CD14-positive monocyte (primary cell): ENCODE results near the gene WT1. TPM values are rescaled to one million over a fixed set of nuclear protein-coding genes. Genes with fewer than 3 reads are reported as not detected.

Experiments used
- DNase-seq, 3 donors: peaks; one replicate each; pipeline ENCODE4 v3.0.0-alpha.2; 2011 to 2022
- H2AFZ ChIP-seq: 2 replicates; pipeline ENCODE4 v1.6.0; 2012; ENCODE audit warnings: mild to moderate bottlenecking, low read depth, low read length, inconsistent platforms; ENCODE audit not compliant: insufficient read depth, poor library complexity, severe bottlenecking
- H3K27ac ChIP-seq, 2 donors: 1 replicate in 1 of 2; 2 replicates in 1 of 2; pipeline ENCODE4 v1.5.1; 2012 to 2013; ENCODE audit warnings: low read length in 2 of 2, control low read depth in 1 of 2, inconsistent platforms in 1 of 2, low read depth in 1 of 2, mild to moderate bottlenecking in 1 of 2
- H3K27me3 ChIP-seq, 2 donors: one replicate each; pipeline versions ENCODE4 v1.6.0 to v1.6.1; 2011 to 2013; ENCODE audit warnings: low read length in 2 of 2; ENCODE audit not compliant: control insufficient read depth in 2 of 2, insufficient read depth in 2 of 2
- H3K36me3 ChIP-seq, 2 donors: replicated peaks in 1 of 2; 1 replicate in 1 of 2; 2 replicates in 1 of 2; pipeline versions ENCODE4 v1.5.1 to v1.6.1; 2012 to 2013; ENCODE audit warnings: low read length in 2 of 2, control low read depth in 1 of 2, inconsistent platforms in 1 of 2, mild to moderate bottlenecking in 1 of 2; ENCODE audit not compliant: insufficient read depth in 2 of 2, control insufficient read depth in 1 of 2
- H3K4me1 ChIP-seq, 2 donors: 1 replicate in 1 of 2; 2 replicates in 1 of 2; pipeline versions ENCODE4 v1.5.1 to v1.6.1; 2012 to 2013; ENCODE audit warnings: low read length in 2 of 2, control low read depth in 1 of 2, inconsistent platforms in 1 of 2, mild to moderate bottlenecking in 1 of 2, moderate library complexity in 1 of 2; ENCODE audit not compliant: insufficient read depth in 2 of 2, control insufficient read depth in 1 of 2
- H3K4me2 ChIP-seq: replicated peaks from 2 replicates; pipeline ENCODE3; 2012; ENCODE audit warnings: low read length, moderate library complexity, mild to moderate bottlenecking; ENCODE audit not compliant: poor library complexity, severe bottlenecking; ENCODE audit errors: extremely low read depth
- H3K4me3 ChIP-seq, 3 experiments: fragments of 200-600 bp in 1 of 3; sonication (generic) in 1 of 3; replicated peaks in 1 of 3; 1 replicate in 2 of 3; 2 replicates in 1 of 3; pipeline ENCODE4 v1.5.1; 2011 to 2013; ENCODE audit warnings: low read length in 3 of 3, mild to moderate bottlenecking in 3 of 3, control low read depth in 2 of 3, low read depth in 2 of 3, inconsistent platforms in 1 of 3, moderate library complexity in 1 of 3
- H3K79me2 ChIP-seq: 2 replicates; pipeline ENCODE4 v1.6.0; 2012; ENCODE audit warnings: mild to moderate bottlenecking, control low read depth, inconsistent platforms, low read length, moderate library complexity; ENCODE audit not compliant: insufficient read depth
- H3K9ac ChIP-seq: 2 replicates; pipeline ENCODE4 v1.6.0; 2017; ENCODE audit warnings: low read length, mild to moderate bottlenecking; ENCODE audit not compliant: insufficient read depth, poor library complexity, severe bottlenecking
- H3K9me3 ChIP-seq, 2 donors: replicated peaks in 1 of 2; 1 replicate in 1 of 2; 2 replicates in 1 of 2; pipeline versions ENCODE4 v1.5.1 to v1.6.1; 2012 to 2013; ENCODE audit warnings: low read length in 2 of 2, control low read depth in 1 of 2; ENCODE audit not compliant: control insufficient read depth in 1 of 2, insufficient read depth in 1 of 2
- H4K20me1 ChIP-seq: 2 replicates; pipeline ENCODE4 v1.6.0; 2012; ENCODE audit warnings: mild to moderate bottlenecking, low read length, control low read depth, moderate library complexity; ENCODE audit not compliant: insufficient read depth
- H3K27ac Mint-ChIP-seq, 7 donors: one replicate each; pipeline ENCODE4 v1.8.0; 2020; ENCODE audit warnings: mild to moderate bottlenecking in 7 of 7, mixed read lengths in 7 of 7, moderate library complexity in 6 of 7, inconsistent platforms in 2 of 7
- H3K27me3 Mint-ChIP-seq, 3 donors: one replicate each; pipeline ENCODE4 v1.8.0; 2021 to 2022; ENCODE audit warnings: low read depth in 3 of 3, mild to moderate bottlenecking in 3 of 3, mixed read lengths in 3 of 3, moderate library complexity in 3 of 3, inconsistent platforms in 1 of 3
- H3K36me3 Mint-ChIP-seq, 2 donors: one replicate each; pipeline ENCODE4 v1.8.0; 2020; ENCODE audit warnings: mixed read lengths in 2 of 2, inconsistent platforms in 1 of 2, mild to moderate bottlenecking in 1 of 2
- H3K4me1 Mint-ChIP-seq: one replicate; pipeline ENCODE4 v1.8.0; 2020; ENCODE audit warnings: mild to moderate bottlenecking, mixed read lengths
- H3K4me3 Mint-ChIP-seq, 2 donors: one replicate each; pipeline ENCODE4 v1.8.0; 2020; ENCODE audit warnings: mild to moderate bottlenecking in 2 of 2, mixed read lengths in 2 of 2, moderate library complexity in 1 of 2
- H3K9me3 Mint-ChIP-seq, 7 donors: one replicate each; pipeline ENCODE4 v1.8.0; 2020 to 2022; ENCODE audit warnings: mixed read lengths in 7 of 7, mild to moderate bottlenecking in 6 of 7, moderate library complexity in 6 of 7, inconsistent platforms in 2 of 7
- CTCF ChIP-seq: fragments of 200-600 bp; IDR thresholded peaks from one replicate; pipeline ENCODE4 v1.8.0; 2022; ENCODE audit warnings: antibody characterized with exemption, mild to moderate bottlenecking
- WGBS: methylation state at CpG from one replicate; pipeline ENCODE4 v1.1.5; 2013; ENCODE audit warnings: missing lambda C conversion rate; ENCODE audit not compliant: insufficient coverage; 5-methylcytosine and 5-hydroxymethylcytosine counted together
- intact Hi-C, 2 donors: fragments of 100-400 bp; cut with micrococcal nuclease; formaldehyde crosslinking; loops; one replicate each; pipeline versions ENCODE4 v1.15.0 to v1.15.1; 2023
- polyA plus RNA-seq, 3 donors: library from polyadenylated mRNA; depleted of rRNA in 1 of 3; unstranded in 2 of 3; stranded (reverse) in 1 of 3; fragments of 300-500 nt in 2 of 3; fragments of >200 nt in 1 of 3; fragmentation: Illumina TruSeq in 2 of 3; gene quantifications; 1 replicate in 2 of 3; 2 replicates in 1 of 3; pipeline ENCODE4 v1.2.3, GENCODE V29; 2012 to 2021

The WT1 gene
- polyA plus RNA-seq, 3 donors = not detected

- H3K27ac Mint-ChIP-seq = no peak overlapping the region
- Histone ChIP-seq H3K79me2 (no peaks in the 10 kb centered on the region), H3K9ac (no peak overlapping the region), H2AFZ (no peak overlapping the region), H3K4me2 (no peak overlapping the region), H3K27ac (no peak overlapping the region), H4K20me1 (no peaks in the 10 kb centered on the region), H3K9me3 (no peaks in the 10 kb centered on the region), H3K27me3 (no peaks in the 10 kb centered on the region), H3K4me3 (no peak overlapping the region), H3K36me3 (no peaks in the 10 kb centered on the region), H3K4me1 (no peaks in the 10 kb centered on the region)
- no peaks in the 10 kb centered on the region for H3K36me3 Mint-ChIP-seq
- intact Hi-C loops = no loop called here
- H3K4me1 Mint-ChIP-seq = peaks cover 10% of the 10 kb centered on the region
- no peak for DNase-seq
- H3K4me3 Mint-ChIP-seq = no peak overlapping the region
- H3K27me3 Mint-ChIP-seq = peaks cover 0 to 4% (median 1%) of the 10 kb centered on the region in 3 donors
- 100% methylated on average over 1 of the region's 4 CpGs for WGBS
- H3K9me3 Mint-ChIP-seq = no peaks in the 10 kb centered on the region
- no peak for TF ChIP-seq CTCF
These were observed 47.0 kb downstream of the WT1 start for GRCh38 chr11:32388365-32388764.

GRCh38 chr11:32387411-32387810 lies 47.9 kb downstream of the WT1 start:
- Histone ChIP-seq H3K9ac (no peak overlapping the region), H2AFZ (no peak overlapping the region)
- H3K4me1 Mint-ChIP-seq = peaks cover 10% of the 10 kb centered on the region

More at GRCh38 chr11:32387411-32387810, 47.9 kb downstream of the WT1 start:
- Histone ChIP-seq H3K36me3 (no peaks in the 10 kb centered on the region), H3K27me3 (no peaks in the 10 kb centered on the region), H3K9me3 (no peaks in the 10 kb centered on the region), H4K20me1 (no peaks in the 10 kb centered on the region), H3K4me3 (no peak overlapping the region), H3K4me1 (no peaks in the 10 kb centered on the region), H3K4me2 (no peak overlapping the region), H3K79me2 (no peaks in the 10 kb centered on the region), H3K27ac (no peak overlapping the region)
- intact Hi-C loops = no loop called here
- no CpG with 5 or more reads among the region's 4 CpGs for WGBS
- Mint-ChIP-seq H3K36me3 (no peaks in the 10 kb centered on the region), H3K9me3 (no peaks in the 10 kb centered on the region), H3K27me3 (peaks cover 0 to 8% (median 1%) of the 10 kb centered on the region in 3 donors), H3K27ac (no peak overlapping the region), H3K4me3 (no peak overlapping the region)
- no peak for DNase-seq
- TF ChIP-seq CTCF = no peak
